GM12864 (cell line): ENCODE data around the gene KYNU.

Experiments
- DNase-seq: peaks from one replicate; pipeline ENCODE4 v3.0.0-alpha.2; 2011; ENCODE audit warnings: low read depth
- H3K4me3 ChIP-seq: 2 replicates; pipeline ENCODE4 v1.5.1; 2011; ENCODE audit warnings: mild to moderate bottlenecking, low read depth, low read length, control low read depth
- CTCF ChIP-seq: IDR thresholded peaks from 2 replicates; pipeline ENCODE4 v1.5.1; 2011; ENCODE audit warnings: low read depth, mild to moderate bottlenecking, moderate library complexity, low read length, control low read depth, inconsistent platforms; ENCODE audit errors: missing control alignments

The KYNU gene

DNA sequence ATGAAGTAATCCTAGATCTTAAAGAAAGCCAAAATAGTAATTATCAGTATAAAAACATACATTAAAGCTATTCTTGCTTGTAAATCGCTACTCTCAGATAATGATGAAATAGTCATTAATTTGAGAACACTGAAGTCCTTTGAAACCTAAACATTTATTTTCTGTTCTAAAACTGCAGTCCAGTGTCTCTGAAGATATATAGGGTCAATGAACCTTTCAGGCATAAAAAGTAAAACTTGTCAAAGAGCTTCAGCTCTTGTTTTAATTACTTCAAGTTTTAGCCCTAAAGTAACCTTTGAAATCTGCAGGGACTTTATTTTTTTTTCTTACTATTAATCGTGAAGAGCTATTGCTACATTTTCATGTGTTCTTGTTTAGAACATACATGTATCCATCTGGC is 116.3 kb downstream of the KYNU start:
- H3K4me3 ChIP-seq: no peak overlapping the region
- DNase-seq: no peak
- TF ChIP-seq CTCF: no peak

GRCh38 chr2:142994665-142995064 is 117.2 kb downstream of the KYNU start:
- no peak for TF ChIP-seq CTCF
- DNase-seq: no peak
- no peak overlapping the region for H3K4me3 ChIP-seq

DNA sequence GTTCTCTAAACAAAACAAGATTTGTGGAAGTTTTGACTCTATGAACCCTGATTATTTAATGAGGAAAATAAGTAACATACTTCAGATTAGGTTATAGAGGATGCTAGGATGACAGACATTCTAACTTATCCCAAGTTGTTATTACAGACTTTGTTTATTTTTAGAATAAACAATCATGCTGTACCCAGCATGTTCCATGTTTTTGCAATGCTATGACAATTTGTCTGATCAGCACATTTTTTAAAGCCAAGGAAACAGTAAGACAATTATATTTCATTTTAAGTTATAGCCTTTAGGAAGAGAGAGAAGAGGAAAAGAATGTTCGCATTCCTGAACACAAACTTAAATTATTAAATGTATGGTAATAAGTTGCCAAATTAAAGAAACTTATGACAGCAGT is 119.8 kb downstream of the KYNU start:
- no peak for DNase-seq
- no peak overlapping the region for H3K4me3 ChIP-seq
- TF ChIP-seq CTCF: no peak

GRCh38 chr2:143000599-143000998 is 123.1 kb downstream of the KYNU start:
- DNase-seq: no peak
- TF ChIP-seq CTCF: no peak
- H3K4me3 ChIP-seq: no peak overlapping the region

DNA sequence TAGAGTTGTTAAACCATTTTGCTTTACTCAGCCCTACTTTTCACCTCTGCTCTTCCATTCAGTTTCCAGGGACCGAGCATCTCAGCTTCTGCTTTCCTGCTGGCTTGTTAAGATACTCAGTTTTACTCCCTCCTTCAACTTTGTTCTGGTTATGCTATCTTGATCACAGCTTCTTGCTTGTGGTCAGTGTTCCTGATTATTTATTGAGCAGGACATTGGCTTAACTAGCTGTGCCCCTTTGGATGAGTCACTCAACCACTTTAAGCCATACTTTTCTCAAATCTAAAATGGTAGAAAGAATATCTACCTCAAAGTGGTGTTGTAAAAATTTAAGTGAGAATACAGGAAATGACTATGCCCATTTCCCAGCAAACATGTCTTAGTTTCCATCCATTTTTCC is 124.0 kb downstream of the KYNU start:
- no peak for DNase-seq
- H3K4me3 ChIP-seq: no peak overlapping the region
- TF ChIP-seq CTCF: no peak

DNA sequence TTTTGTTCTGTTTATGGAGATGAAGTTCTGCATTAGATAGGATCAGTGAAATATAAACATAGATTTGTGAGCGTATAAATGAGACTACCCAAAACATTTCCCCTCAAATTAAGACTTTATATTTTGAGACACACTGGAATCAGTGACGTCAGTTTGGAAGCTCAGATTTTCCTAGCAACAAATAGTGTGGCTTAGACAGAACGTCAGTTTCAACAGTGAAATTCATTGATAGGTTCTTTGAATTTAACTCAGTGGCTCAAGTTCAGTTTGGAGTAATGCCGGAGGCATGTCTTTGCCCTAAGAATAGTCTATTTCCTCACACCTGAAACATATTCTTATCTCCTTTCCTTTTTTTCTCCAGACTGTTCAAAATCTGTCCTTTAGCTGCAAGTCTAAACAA is 138.2 kb downstream of the KYNU start:
- H3K4me3 ChIP-seq: no peak overlapping the region
- TF ChIP-seq CTCF: no peak
- no peak for DNase-seq

GRCh38 chr2:143026411-143027054 is 149.1 kb downstream of the KYNU start:
- H3K4me3 ChIP-seq: no peak overlapping the region
- TF ChIP-seq CTCF: no peak
- DNase-seq: no peak
